CD4-positive, alpha-beta T cell treated with Interleukin-21 for 1 hour (primary cell): ENCODE results near the gene ABCD1.
"Not testable (repeated sequence)": the region's sequence is repeated elsewhere in the genome, so short reads cannot be mapped to it uniquely, and the experiment has no call there.

Experiments used
- DNase-seq: peaks from one replicate; pipeline ENCODE4 v3.0.0-alpha.2; 2020

Gene ABCD1

DNA sequence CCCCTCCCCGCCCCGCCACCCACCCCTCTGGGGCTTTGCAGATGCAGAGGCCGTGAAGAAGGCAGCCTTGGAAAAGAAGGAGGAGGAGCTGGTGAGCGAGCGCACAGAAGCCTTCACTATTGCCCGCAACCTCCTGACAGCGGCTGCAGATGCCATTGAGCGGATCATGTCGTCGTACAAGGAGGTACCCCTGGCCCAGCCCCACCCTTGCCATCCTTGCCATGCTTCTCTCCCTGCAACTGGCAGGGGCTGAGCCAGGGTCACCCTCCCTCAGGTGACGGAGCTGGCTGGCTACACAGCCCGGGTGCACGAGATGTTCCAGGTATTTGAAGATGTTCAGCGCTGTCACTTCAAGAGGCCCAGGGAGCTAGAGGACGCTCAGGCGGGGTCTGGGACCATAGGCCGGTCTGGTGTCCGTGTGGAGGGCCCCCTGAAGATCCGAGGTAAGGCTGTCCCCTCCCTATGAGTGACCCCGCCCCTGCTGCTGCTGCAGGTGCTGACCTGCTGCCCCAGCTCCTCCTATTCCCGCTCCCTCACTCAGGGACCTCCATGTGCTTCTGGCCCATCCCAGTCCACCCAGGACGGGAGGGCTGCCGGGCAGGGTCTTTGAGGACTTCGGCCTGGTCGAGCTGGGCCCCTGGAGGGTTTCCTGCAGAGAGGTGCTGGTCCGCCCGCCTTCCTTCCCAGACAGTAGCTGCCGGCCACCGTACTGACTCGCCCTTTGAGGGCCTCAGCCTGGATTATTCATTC lies 11.6 kb downstream of the ABCD1 start:
- DNase-seq: no peak

GRCh38 chrX:153736871-153737441 lies 12.3 kb downstream of the ABCD1 start:
- no peak for DNase-seq

DNA sequence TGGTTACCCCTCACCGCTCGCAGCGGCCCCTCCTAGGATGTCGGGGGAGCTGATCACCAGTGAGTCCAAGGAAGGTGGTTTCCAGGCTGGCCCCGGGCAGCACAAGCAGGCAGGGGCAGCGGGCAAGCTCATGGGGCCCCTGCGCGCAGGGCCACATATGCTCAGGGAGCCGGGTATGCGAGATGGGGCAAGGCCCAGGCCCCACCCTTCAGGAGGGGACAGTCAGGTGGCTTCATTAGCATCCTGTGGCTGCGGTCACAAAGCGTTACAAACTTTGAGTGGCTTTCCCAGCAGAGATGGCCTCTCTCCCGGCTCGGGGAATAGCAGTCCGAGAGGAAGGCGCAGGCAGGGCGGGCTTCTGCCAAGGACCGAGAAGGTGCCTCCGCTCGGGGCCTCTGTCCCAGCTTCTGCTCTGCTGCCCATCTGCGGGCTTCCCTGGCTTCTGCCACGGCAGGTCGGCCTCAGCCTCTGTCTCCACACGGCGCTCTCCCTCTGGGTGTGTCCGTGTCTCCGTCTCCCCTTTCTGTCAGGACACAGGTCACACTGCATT lies 13.5 kb downstream of the ABCD1 start:
- DNase-seq: no peak

GRCh38 chrX:153739754-153740486 lies 15.3 kb downstream of the ABCD1 start:
- no peak for DNase-seq

DNA sequence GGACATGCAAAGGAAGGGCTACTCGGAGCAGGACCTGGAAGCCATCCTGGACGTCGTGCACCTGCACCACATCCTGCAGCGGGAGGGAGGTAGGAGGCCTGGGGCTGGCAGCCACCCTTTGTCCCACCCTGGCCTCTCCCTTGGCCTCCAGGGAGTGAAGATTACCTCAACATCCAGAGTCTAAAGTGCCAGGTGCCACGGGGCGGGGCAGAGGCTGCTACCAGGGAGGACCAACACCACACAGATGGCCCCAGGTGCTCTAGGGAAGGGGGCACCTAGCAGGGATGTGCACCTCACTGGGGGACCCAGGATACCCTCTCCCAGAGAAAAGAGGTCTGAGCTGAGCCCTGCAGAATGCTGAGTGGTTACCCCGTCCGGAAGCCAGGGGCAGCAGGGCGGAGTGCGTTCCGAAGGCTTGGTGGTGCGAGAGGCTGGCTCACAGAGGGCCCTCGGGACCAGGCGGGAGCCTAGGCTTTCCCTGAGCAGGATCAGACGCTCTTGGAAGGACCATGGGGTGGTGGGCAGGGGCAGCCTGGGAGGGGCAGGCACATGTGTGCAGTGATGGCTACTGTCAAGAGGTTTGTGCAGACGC lies 16.1 kb downstream of the ABCD1 start:
- no peak for DNase-seq

- DNase-seq: no peak
These were observed 16.8 kb downstream of the ABCD1 start for GRCh38 chrX:153741446-153741845.

DNA sequence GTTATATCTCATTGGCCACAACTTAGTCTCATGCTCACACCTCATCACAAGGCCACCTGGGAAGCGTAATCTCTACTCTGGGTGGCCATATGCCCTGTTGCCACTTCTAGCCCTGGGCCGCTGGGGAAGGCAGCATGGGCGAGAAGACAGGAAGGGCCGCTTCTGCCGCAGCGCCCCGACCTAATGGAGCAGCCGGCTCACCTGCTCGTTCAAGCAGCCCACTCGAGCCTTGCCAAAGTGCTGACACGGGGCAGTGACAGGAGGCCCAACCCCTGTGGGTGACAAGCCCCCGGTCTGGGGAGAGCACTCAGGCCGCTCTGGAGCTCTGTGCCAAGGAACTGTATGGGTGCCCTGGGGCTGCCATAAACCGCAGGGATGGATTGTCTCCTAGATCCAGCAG lies 17.5 kb downstream of the ABCD1 start:
- DNase-seq: not testable (repeated sequence)

- not testable (repeated sequence) for DNase-seq
These were observed 18.3 kb downstream of the ABCD1 start for GRCh38 chrX:153742796-153743467.

- DNase-seq: not testable (repeated sequence)
These were observed 19.0 kb downstream of the ABCD1 start for GRCh38 chrX:153743468-153744209.

DNA sequence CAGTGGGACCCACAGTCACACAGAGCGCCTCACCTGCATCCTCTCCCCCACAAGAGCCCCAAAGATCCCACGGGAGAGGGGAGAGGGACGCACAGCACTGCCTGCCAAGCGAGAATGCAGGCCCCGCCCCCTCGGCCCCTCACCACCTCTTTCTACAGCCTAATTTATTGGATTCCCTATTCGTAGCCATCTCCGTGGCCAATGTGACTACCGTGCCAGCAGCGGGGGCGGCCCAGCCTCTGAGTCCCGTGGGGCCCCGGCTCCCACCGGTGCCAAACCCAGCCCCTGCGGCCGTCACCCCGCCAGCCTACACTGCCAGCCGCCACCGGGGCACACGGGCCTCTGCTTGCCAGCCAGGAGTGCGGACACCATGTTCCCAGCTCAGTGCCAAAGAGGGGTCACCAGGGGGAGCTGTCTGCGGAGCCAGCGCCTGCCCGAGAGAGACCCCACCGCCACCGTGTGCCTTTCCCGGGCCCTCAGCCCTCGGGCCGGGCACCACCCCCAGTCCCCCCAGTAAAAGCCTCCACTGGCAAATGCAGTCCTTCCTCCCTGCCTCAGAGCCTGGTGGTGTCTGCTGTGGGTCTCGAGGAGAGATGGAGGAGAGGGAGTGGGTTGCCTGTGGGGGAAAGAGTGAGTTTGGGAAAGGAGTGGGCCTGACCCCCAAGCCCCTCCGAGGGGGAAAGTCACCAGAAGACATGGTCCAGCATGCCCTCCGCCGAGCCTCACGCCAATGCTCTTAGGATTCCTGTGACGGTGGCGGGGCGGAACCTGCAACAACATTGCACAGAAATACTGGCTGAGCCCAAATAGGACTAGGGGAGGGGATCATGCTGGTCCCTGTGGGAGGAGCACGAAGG lies 19.8 kb downstream of the ABCD1 start:
- DNase-seq: no peak

DNA sequence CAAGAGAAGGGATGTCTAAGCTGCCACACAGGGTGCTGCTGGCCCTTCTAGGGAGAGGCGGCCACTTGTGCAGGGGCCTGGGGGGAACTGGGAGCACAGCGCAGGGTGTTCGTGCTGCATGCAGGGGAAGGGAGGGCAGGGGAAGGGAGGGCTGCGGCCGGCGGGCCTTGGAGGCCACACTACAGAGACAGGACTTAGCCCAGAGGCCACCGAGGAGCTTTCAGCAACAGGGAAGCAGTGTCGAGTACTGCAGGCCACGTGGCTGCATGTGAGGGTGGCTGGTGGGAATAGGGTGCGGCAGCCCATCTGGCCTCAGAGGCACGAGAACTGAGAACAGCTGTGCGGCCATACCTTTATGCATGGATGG lies 20.4 kb downstream of the ABCD1 start:
- DNase-seq: not testable (repeated sequence)

- DNase-seq: no peak
These were observed 21.7 kb downstream of the ABCD1 start for GRCh38 chrX:153746359-153746758.

GRCh38 chrX:153746991-153747390 lies 22.3 kb downstream of the ABCD1 start:
- not testable (repeated sequence) for DNase-seq

GRCh38 chrX:153749017-153749416 lies 24.4 kb downstream of the ABCD1 start:
- DNase-seq: not testable (repeated sequence)

DNA sequence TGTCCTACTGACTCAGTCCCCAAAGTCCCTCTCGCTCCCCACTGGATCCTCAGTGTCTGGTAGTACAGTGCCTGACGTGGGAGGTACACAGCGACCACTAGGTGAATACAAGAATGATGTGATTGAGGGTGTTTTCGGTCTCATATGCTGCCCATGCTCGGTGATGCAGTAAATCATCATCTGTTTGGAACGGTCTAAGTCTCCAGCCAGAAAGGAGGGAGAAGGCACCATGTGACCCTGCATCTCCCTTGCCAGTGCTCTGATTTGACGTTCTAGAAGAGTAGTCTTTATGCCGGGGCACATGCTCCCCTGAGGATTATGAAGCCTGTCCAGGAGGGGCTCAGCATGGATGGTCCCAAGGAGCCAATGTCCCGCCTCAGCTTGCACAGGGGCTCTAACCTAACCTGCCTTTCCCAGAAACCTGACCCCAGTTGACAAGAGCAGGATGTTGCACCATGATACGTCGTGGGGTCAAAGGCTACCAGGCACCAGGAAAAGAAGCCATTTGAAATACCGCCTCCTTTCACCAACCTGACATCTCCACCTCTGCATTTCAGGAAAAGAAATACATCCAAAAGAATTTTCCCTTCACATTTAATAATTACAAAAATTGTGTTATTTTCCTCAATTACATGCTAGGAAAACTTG lies 25.6 kb downstream of the ABCD1 start:
- no peak for DNase-seq

DNA sequence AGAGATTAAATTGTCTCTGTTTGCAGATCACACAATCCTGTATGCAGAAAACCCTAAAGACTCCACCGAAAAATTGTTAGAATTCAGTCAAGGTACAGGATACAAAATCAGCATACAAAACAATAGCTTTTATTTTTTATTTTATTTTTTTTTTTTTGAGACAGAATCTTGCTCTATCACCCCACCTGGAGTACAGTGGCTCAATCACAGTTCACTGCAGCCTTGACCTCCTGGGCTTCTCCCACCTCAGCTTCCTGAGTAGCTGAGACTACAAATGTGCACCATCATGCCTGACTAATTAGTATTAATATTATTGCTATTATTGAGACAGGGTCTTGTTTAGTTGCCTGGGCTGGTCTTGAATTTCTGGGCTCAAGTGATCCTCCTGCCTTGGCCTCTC lies 30.5 kb downstream of the ABCD1 start:
- DNase-seq: no peak

DNA sequence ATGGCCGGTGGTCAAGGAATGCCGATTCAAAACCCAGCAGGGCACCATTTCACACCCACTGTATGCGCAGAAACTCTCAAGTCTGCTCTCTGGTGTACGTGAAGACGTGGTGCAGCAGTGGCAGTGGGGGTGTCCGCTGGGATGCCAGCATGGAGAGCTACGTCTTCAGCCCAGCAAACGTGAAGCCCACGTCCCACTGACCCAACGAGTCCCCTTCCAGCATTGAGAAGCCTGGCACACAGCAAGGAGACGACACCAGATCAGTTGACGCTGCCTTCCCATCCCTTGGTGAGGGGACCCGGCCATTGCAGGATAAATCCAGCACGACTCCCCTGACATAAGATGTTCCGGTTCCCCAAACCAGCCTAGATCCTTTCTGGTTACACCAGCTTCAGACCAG lies 37.2 kb downstream of the ABCD1 start:
- no peak for DNase-seq

DNA sequence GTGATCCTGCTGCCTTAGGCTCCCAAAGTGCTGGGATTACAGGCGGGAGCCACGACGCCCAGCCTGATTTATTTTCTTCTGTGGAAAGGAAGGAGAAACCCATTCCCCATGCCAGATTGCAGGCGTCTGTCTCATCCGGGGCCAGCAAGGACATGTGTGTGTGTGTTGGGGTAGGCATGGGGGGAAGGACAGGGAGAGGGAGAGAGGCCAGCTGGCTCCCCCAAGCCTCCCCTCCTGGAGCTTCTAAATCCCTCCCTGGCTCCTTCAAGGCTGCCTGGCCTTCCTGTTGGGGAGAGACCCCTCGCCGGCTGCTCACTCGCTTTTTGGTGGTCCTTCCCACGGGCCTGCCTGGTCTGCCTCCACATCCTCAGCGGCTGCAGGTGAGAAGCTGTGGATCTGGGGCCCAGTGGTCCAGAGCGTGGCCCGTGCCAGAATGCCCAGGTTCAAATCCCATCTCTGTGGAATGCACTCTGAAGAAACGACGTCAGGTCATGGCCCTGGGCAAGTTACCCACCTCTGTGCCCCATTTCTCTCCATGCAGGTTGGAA lies 38.0 kb downstream of the ABCD1 start:
- DNase-seq: no peak

DNA sequence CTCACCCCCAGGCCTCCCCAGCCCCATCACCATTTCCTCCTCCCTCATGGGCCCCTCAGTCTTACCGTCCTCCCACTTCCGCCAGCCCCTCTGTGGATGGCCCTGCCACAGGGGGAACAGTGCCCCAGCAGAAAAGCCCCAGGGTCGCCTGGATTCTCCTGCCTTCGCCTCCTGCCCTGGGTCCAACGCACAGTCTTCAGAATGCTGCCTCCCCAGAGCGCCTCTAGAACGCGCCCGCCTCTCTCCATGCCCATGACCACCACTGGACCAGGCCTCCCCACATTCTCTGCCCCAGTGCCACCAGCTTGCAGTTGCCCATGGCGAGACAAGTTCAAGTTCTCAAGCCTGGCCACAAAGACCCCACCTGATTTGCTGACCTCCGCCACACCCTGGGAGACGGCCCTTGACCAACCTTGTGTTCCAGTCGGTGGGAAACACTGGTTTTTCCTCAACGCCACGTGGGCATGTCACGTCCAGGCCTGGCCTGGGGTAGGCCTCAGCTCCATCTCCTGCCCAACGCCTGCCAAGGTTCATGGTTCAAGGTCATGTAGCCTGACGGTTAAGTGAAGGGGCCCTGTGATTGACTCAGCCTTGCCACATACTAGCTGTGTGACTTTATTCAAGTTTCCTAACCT lies 38.8 kb downstream of the ABCD1 start:
- DNase-seq: no peak
